ENCODE measurements around the gene DYDC1. TPM values are rescaled to one million over a fixed set of nuclear protein-coding genes. Genes with fewer than 3 reads are reported as not detected.
"Not testable (repeated sequence)": the region's sequence is repeated elsewhere in the genome, so short reads cannot be mapped to it uniquely, and the experiment has no call there.

DYDC1 gene
- total RNA-seq, 2 donors from 2014 or later: not detected

DNA sequence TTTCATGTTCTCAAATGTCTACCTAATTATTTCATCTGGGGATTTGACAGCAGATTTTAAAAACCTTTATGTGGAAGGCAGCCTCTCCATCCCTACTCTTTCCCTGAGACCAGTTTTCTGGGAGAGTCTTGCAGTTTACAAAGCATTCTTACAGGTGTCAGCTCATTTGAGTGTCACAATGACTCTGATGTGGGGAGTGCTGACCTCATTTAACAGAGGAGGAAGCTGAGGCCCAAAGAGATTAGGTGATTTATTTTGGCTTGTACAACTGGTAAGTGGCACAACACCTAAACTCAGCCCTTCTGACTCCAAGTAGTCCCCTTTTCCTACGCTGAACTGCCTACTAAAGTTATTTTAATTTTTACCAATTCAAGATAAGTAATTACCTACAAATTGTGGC lies 33.8 kb downstream of the DYDC1 start:
- Mint-ChIP-seq H3K27ac (no peak overlapping the region), H3K27me3 (peaks cover 20% of the 10 kb centered on the region), H3K4me3 (no peak overlapping the region), H3K36me3 (ENCODE audit: low read depth) (no peaks in the 10 kb centered on the region), H3K4me1 (peaks cover 4% of the 10 kb centered on the region)
- no peaks in the 10 kb centered on the region for H3K9me3 ChIP-seq (ENCODE audit: control insufficient read depth, low read length, poor library complexity, severe bottlenecking)
- ATAC-seq (no peak), DNase-seq (no peak)

DNA sequence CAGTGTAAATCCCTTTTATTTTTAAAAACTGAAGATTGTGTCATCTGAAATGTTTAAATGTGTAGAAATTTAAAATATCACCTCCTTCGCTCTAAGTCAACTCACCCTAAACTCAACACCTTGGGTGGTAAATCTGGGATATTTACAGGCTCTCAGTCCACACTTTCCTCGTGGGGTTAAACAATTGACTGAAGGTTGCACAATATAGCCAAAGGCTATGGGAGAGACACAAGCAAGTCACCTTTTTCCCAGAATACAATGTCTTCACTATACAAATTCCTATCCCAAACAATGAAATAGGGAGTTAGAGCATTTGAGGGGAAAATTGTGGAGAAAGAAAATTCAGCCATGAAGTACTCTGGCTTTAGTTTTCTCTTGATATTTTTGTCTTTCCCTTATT lies 34.4 kb downstream of the DYDC1 start:
- H3K27ac Mint-ChIP-seq: no peak overlapping the region
- no peaks in the 10 kb centered on the region for H3K9me3 ChIP-seq (ENCODE audit: control insufficient read depth, low read length, poor library complexity, severe bottlenecking)
- peaks cover 4% of the 10 kb centered on the region for H3K4me1 Mint-ChIP-seq
- H3K27me3 Mint-ChIP-seq: peaks cover 21% of the 10 kb centered on the region
- no peak for DNase-seq
- no peak for ATAC-seq
- no peaks in the 10 kb centered on the region for H3K36me3 Mint-ChIP-seq (ENCODE audit: low read depth)
- no peak overlapping the region for H3K4me3 Mint-ChIP-seq

DNA sequence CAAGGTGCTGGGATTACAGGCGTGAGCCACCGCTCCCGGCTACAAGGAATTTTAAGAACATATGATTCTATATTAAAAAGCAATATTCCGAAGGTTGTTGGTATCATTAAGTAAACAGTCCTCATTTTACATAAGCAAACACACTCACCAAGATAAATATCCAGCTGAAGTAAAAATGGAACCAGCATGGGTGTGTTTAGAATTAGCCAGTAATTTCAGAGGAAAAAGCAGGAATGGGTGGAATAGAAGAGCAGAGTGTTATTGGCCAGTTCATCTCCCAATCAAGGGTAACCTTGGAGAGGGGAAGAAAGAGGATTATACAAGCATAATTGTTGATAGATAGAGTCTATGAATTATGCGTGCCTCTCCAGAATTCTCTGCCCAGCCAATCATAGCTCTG lies 35.4 kb downstream of the DYDC1 start:
- DNase-seq (no peak), ATAC-seq (no peak)
- H3K9me3 ChIP-seq (ENCODE audit: control insufficient read depth, low read length, poor library complexity, severe bottlenecking): no peaks in the 10 kb centered on the region
- Mint-ChIP-seq H3K27ac (no peak overlapping the region), H3K4me1 (peaks cover 4% of the 10 kb centered on the region), H3K36me3 (ENCODE audit: low read depth) (no peaks in the 10 kb centered on the region), H3K4me3 (no peak overlapping the region), H3K27me3 (peaks cover 21% of the 10 kb centered on the region)

DNA sequence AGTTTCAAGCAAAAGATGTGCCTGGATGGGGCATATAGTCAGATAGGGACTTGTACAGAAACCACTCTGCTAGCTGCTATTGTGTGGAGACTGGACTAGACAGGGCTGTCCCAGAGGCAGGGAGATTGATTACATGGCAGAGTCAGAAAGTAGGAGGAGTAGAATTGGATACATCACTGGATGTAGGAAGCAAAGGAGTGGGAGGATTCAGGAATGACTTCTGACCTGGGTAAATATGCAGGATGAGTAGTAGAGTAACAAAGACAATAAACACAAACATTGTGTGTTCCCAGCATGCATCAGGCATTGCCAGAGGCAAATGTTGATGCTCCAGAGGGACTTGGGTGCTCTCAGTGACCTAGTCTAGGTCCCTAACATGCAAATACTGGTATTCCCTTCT lies 36.2 kb downstream of the DYDC1 start:
- Mint-ChIP-seq H3K4me1 (peaks cover 4% of the 10 kb centered on the region), H3K4me3 (no peak overlapping the region), H3K36me3 (ENCODE audit: low read depth) (no peaks in the 10 kb centered on the region), H3K27ac (no peak overlapping the region), H3K27me3 (peaks cover 21% of the 10 kb centered on the region)
- H3K9me3 ChIP-seq (ENCODE audit: control insufficient read depth, low read length, poor library complexity, severe bottlenecking): no peaks in the 10 kb centered on the region
- DNase-seq (no peak), ATAC-seq (no peak)

DNA sequence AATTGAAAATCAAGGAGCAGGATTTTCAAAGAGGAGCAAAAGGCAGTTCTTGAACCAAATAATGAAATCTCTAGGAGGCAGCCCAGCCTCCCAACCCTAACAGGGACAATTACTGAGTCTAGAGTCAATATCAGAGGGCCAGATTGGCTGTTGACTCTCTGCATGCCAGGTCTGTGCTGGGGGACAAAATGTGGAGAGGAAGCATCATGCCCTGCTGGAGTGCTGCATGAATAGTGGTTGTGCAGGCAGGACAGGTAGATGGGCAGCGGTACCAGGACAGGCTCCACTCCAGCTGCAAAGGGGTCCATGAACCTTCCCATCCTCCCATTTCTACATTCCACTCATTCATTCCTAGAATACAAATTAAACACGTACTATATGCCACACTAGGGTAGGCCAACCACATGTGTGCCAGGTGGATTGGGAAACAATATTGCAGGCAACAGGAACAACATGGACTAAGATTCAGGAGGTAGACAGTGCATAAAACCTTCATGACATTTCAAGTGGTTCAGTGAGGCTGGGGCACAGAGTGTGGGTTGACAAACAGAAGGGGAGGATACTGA lies 36.7 kb downstream of the DYDC1 start:
- Mint-ChIP-seq H3K27me3 (peaks cover 21% of the 10 kb centered on the region), H3K4me1 (peaks cover 4% of the 10 kb centered on the region)
- no peak for ATAC-seq

DNA sequence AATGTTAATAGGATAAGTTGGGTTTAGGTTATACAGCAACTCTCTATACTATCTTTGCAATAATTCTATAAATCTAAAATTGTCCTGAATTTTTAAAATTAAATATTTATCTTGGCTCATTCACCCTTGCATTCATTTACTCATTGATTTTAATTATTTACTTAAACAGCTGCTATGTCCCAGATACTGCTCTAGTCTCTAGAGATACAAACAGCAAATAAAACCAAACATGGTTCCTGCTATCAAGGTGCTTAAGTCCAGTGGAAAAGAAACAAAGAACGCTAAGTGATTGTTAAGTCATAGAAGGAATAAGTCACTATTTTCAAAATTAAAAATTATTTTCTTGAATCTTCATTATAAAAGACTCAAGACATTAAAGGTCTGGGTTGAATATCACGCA lies 37.2 kb downstream of the DYDC1 start:
- ATAC-seq: no peak
- Mint-ChIP-seq H3K27ac (no peak overlapping the region), H3K4me3 (no peak overlapping the region), H3K4me1 (peaks cover 4% of the 10 kb centered on the region), H3K36me3 (ENCODE audit: low read depth) (no peaks in the 10 kb centered on the region), H3K27me3 (peaks cover 21% of the 10 kb centered on the region)
- no peak for DNase-seq
- H3K9me3 ChIP-seq (ENCODE audit: control insufficient read depth, low read length, poor library complexity, severe bottlenecking): no peaks in the 10 kb centered on the region

More for the DNA sequence above, 36.7 kb downstream of the DYDC1 start:
- no peak overlapping the region for H3K27ac Mint-ChIP-seq
- H3K4me3 Mint-ChIP-seq: no peak overlapping the region
- DNase-seq: no peak
- no peaks in the 10 kb centered on the region for H3K9me3 ChIP-seq (ENCODE audit: control insufficient read depth, low read length, poor library complexity, severe bottlenecking)
- no peaks in the 10 kb centered on the region for H3K36me3 Mint-ChIP-seq (ENCODE audit: low read depth)

DNA sequence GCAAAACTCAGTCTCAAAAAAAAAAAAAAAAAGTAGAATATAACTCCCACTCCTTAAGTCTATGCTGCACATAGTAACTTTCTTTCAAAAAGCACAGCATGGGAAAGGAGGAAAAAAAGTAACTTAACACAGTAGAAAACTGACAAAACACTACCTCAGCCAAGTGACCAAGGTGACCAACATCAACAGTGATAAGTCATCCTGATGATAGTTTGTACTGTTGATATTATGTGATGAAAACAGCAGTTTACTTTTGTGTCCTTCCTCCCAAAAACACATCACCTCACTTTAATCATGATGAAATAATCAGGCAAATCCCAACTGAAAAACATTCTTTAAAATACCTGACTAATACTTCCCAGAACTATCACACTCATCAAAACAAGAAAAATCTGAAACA lies 37.8 kb downstream of the DYDC1 start:
- DNase-seq (no peak), ATAC-seq (no peak)
- Mint-ChIP-seq H3K36me3 (ENCODE audit: low read depth) (no peaks in the 10 kb centered on the region), H3K4me1 (peaks cover 4% of the 10 kb centered on the region), H3K4me3 (no peak overlapping the region), H3K27ac (no peak overlapping the region), H3K27me3 (peaks cover 16% of the 10 kb centered on the region)
- no peaks in the 10 kb centered on the region for H3K9me3 ChIP-seq (ENCODE audit: control insufficient read depth, low read length, poor library complexity, severe bottlenecking)

DNA sequence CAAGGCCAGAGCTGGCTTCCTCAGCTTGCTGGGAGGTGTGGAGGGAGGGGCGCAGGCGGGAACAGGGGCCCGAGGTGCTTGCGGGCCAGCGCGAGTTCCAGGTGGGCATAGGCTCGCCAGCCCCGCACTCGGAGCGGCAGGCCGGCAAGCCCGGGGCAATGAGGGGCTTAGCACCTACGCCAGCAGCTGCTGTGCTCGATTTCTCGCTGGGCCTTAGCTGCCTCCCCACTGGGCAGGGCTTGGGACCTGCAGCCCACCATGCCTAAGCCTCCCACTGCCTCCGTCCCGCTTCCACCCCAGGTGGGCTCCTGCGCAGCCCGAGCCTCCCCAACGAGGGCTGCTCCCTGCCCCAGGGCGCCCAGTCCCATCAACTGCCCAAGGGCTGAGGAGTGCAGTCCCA lies 41.2 kb downstream of the DYDC1 start:
- no peaks in the 10 kb centered on the region for H3K4me1 Mint-ChIP-seq
- H3K27me3 Mint-ChIP-seq: peaks cover 12% of the 10 kb centered on the region
- H3K9me3 ChIP-seq (ENCODE audit: control insufficient read depth, low read length, poor library complexity, severe bottlenecking): no peaks in the 10 kb centered on the region
- ATAC-seq: no peak
- no peak for DNase-seq
- H3K36me3 Mint-ChIP-seq (ENCODE audit: low read depth): no peaks in the 10 kb centered on the region
- H3K4me3 Mint-ChIP-seq: no peak overlapping the region
- no peak overlapping the region for H3K27ac Mint-ChIP-seq

DNA sequence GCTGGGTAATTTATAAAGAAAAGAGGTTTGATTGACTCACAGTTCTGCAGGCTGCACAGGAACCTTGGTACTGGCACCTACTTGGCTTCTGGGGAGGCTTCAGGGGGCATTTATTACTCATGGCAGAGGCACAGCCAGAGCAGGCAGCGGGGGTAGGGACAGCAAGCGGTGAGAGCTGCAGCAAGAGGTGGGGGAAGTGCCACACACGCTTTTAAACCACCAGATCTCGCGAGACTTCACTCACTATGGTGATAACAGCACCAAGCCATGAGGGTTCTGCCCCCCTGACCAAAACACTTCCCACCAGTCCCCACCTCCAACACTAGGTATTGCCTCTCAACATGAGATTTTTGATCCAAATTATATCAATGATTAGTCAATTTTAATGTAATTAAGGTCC lies 43.0 kb downstream of the DYDC1 start:
- Mint-ChIP-seq H3K27me3 (peaks cover 6% of the 10 kb centered on the region), H3K27ac (no peak overlapping the region), H3K4me3 (no peak overlapping the region), H3K36me3 (ENCODE audit: low read depth) (no peaks in the 10 kb centered on the region), H3K4me1 (no peaks in the 10 kb centered on the region)
- DNase-seq (no peak), ATAC-seq (no peak)
- H3K9me3 ChIP-seq (ENCODE audit: control insufficient read depth, low read length, poor library complexity, severe bottlenecking): no peaks in the 10 kb centered on the region

DNA sequence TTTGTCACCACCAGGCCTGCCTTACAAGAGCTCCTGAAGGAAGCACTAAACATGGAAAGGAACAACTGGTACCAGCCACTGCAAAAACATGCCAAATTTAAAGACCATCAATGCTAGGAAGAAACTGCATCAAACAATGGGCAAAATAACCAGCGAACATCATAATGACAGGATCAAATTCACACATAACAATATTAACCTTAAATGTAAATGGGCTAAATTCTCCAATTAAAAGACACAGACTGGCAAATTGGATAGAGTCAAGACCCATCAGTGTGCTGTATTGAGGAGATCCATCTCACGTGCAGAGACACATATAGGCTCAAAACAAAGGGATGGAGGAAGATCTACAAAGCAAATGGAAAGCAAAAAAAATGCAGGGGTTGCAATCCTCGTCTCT lies 50.6 kb downstream of the DYDC1 start:
- H3K9me3 ChIP-seq (ENCODE audit: control insufficient read depth, low read length, poor library complexity, severe bottlenecking): not testable (repeated sequence)

DNA sequence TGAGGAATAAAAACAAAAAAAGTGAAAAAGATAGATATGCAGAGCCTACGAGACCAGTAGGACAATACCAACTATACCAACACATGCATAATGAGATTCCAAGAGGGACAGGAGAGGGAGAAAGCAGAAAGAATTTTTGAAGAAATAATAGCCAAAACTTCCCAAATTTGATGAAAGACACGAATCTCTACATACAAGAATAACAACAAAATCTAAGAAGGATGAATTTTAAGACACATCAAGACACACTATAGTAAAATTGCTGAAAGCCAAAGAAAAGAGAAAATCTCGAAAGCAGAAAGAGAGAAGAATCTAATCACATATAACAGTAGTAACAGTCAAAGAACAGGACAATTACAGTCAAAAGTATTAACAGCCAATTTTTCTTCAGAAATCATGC lies 59.6 kb downstream of the DYDC1 start:
- H3K27me3 Mint-ChIP-seq: peaks cover 26% of the 10 kb centered on the region
- ATAC-seq (no peak), DNase-seq (no peak)
- H3K9me3 ChIP-seq (ENCODE audit: control insufficient read depth, low read length, poor library complexity, severe bottlenecking): no peaks in the 10 kb centered on the region
- H3K4me1 Mint-ChIP-seq: no peaks in the 10 kb centered on the region
- H3K4me3 Mint-ChIP-seq: no peak overlapping the region
- H3K36me3 Mint-ChIP-seq (ENCODE audit: low read depth): peaks cover 5% of the 10 kb centered on the region
- no peak overlapping the region for H3K27ac Mint-ChIP-seq

More for the DNA sequence above, 50.6 kb downstream of the DYDC1 start:
- H3K4me3 Mint-ChIP-seq; DNase-seq; H3K4me1 Mint-ChIP-seq; H3K27me3 Mint-ChIP-seq; H3K27ac Mint-ChIP-seq; ATAC-seq; H3K36me3 Mint-ChIP-seq (ENCODE audit: low read depth): not testable (repeated sequence)

DNA sequence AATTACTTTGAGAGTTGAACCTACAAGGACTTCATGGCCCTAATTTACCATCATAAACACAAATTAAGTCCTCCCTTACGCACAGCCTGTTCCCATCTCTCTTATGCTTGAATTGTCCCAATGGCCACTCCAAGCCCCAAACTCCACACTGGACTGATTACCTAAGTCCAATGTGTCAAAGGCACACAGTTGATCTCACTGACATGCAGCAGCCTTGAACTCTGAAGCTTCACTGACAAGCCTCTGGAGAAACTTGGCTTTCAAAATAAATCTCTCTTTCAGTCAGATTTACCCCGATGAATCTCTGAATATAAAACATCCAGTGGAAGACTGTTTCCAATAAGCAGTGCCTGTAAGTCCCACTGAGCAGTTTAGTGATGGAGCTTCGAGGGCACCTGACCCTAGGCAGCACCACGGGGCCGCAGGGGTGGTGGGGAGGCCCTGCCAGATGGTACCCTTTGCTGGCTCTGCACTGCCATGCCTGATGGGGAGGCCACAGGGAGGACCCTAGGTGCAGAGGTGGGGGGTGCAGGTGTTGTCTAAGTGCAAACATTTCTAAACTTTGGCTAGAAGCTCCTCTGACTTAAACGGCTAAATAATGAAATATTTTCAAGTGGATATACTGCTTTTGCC lies 63.8 kb downstream of the DYDC1 start:
- no peak overlapping the region for H3K4me3 Mint-ChIP-seq
- H3K27me3 Mint-ChIP-seq: peaks cover 60% of the 10 kb centered on the region
- peaks cover 2% of the 10 kb centered on the region for H3K4me1 Mint-ChIP-seq
- DNase-seq (no peak), ATAC-seq (no peak)
- no peak overlapping the region for H3K27ac Mint-ChIP-seq
- H3K9me3 ChIP-seq (ENCODE audit: control insufficient read depth, low read length, poor library complexity, severe bottlenecking): no peaks in the 10 kb centered on the region
- H3K36me3 Mint-ChIP-seq (ENCODE audit: low read depth): peaks cover 2% of the 10 kb centered on the region

DNA sequence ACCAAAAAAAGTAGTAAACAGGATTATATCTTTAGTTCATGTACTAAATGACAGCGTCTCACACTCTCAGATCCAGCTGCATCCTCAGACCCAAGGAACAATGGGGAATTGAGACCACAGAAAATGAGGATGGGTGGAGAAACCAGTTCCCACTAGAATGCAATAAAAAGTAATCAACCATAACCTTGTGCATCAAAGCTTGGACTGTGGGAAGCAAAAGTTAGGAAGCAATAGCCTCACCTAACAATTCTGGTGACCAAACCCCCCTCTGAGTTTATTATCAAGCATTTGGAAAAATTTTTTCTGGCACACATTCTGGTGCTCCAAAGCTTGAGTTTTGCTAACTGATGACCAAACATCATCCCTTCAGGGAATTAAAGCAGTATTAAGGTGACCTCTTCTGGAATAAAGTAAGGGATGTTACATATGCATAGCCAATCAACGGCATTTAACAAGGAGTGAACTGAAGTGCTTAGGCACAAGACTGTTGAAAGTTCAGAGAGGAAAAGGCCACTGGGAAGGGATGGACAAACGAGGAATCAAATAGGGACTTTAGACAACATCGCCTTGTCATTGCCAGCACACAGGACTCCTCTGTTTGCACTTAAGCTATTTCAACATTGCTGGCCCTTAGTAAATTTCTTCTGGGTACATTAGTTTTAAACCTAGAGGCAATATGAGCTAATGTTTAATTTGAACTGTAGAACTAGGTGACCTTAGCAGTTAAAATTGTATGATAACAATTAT lies 65.9 kb downstream of the DYDC1 start:
- Mint-ChIP-seq H3K36me3 (ENCODE audit: low read depth) (peaks cover 2% of the 10 kb centered on the region), H3K4me3 (no peak overlapping the region), H3K4me1 (peaks cover 2% of the 10 kb centered on the region), H3K27me3 (peaks cover 70% of the 10 kb centered on the region), H3K27ac (no peak overlapping the region)
- ATAC-seq (no peak), DNase-seq (no peak)
- no peaks in the 10 kb centered on the region for H3K9me3 ChIP-seq (ENCODE audit: control insufficient read depth, low read length, poor library complexity, severe bottlenecking)

Data from T-helper 17 cell (primary cell).